Body of pancreas (tissue), 4 donors: ENCODE measurements around the gene ZP4.

Source experiments
- CTCF ChIP-seq, 7 experiments: fragments of 450-650 bp in 4 of 7; fragments of 200-600 bp in 3 of 7; sonication (generic) in 3 of 7; IDR thresholded peaks; one replicate each; pipeline ENCODE4 v1.5.1; 2016 to 2019; ENCODE audit warnings: antibody characterized with exemption in 7 of 7
- POLR2A ChIP-seq, 3 donors: fragments of 450-650 bp; IDR thresholded peaks; one replicate each; pipeline ENCODE4 v1.6.1; 2016; ENCODE audit warnings: antibody characterized with exemption in 3 of 3, mild to moderate bottlenecking in 2 of 3

GRCh38 chr1:237857455-237857854, 33.3 kb downstream of the ZP4 start:
- no peak for TF ChIP-seq CTCF (IDR thresholded peaks at IDR 0.05)
- no peak for TF ChIP-seq POLR2A (IDR thresholded peaks at IDR 0.05)
